ENCODE measurements around the gene EGFR. TPM values are rescaled to one million over a fixed set of nuclear protein-coding genes. Genes with fewer than 3 reads are reported as not detected.
A peak's percentile ranks its signal among the peaks of the same experiment; 100 is the strongest.

The EGFR gene
- polyA plus RNA-seq, 3 donors, result 12.6 to 24.4 (median 13.6) TPM

DNA sequence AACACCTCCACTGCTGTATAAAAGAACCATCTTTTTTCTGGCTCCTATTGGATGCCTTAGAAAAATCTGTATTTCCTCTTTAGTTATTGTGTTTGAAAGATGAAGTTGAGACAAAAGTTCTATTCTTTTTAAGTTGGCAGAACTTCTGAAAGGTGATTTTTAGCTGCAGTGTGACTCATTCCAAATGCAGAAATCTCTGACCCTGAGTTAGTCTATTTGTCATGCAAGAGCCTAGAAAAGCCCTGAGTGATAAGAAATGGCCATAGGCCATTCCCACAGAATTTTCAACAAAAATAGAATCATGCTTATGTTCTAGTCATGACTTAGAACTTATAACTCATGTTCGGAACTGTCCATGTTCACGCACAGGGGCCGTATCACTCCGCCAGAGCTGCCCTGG is 89.1 kb downstream of the EGFR start:
- 69 to 97% (median 97%) methylated on average over 4 of the region's 4 CpGs for WGBS, 3 donors
- no peak overlapping the region for H3K27ac ChIP-seq (ENCODE audit: low read depth, low read length)

DNA sequence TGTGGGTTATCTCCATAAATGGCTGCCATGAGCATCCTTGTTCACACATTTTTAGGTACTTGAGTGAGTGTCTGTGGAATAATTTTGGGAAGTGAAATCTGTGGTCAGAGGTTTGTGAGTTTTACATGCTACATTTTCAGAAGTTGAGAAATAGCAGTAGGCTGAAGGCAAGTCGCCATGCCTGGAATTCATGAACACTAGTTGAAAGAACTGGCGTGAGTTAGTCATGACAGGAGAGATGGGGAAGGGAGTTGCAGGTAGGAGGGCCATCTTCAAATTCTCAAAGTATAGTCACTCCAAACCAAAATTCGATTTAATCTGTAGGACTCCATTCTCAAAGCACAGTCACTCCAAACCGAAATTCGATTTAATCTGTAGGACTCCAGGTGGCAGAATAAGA is 89.6 kb downstream of the EGFR start:
- H3K27ac ChIP-seq (ENCODE audit: low read depth, low read length), result no peak overlapping the region
- 87 to 93% (median 89%) methylated on average over 5 of the region's 5 CpGs for WGBS, 3 donors

DNA sequence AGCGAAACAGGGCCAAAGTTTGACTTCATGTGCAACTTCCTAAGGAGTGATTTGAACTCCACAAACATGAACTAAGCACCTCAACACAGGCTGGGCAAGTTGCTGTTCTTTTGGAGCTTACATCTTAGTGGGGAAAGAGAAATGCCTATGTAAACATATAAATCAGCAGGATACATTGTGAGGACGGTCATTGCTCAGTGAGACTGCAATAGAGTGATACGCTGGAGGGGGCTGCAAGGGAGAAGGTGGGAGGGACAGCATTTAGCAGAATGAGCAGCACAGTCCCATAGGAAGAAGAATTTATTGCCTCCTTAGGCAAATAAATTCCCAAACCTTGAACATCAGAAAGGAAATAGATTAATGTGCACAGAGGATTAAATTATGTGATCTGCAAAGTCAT is 90.0 kb downstream of the EGFR start:
- WGBS, 3 donors, result 74 to 93% (median 85%) methylated on average over 3 of the region's 3 CpGs
- no peak overlapping the region for H3K27ac ChIP-seq (ENCODE audit: low read depth, low read length)

DNA sequence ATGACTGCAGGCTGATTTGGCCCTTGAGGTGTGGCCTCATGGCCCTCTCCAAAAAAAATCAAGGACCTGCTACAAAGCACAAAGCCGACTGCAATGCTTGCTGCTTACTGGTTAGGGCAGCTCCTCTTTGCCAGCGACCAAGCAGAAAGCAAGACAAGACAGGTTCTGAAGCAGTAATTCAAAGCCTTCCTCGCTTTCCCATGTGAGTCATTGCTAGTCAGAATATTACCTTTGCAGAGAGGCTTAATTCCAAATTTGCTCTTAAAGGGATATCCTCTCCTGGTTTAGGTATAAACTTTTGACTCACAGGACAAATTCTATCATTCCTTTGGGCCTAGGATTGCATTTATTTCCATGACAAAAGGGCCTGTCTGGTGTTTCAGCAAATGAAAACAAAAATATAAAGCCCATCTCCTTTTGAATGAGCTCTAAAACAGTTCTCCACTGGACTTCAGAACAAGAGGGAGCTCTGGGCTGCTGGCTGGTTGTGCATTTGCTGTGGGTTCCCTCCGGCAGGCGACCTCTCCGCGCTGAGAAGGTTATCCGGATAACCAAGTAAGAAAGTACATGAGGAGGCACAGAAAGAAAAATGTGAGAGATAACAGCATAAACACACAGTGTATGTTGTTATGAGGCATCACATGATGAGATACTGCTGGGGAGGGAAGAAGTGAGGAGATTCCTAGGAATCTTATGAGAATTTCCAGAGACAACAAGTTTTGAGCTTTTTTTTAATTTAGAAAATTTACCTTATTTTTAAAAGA is 90.8 kb downstream of the EGFR start:
- H3K27ac ChIP-seq (ENCODE audit: low read depth, low read length), result no peak overlapping the region
- 75 to 84% (median 78%) methylated on average over 8 of the region's 8 CpGs for WGBS, 3 donors

DNA sequence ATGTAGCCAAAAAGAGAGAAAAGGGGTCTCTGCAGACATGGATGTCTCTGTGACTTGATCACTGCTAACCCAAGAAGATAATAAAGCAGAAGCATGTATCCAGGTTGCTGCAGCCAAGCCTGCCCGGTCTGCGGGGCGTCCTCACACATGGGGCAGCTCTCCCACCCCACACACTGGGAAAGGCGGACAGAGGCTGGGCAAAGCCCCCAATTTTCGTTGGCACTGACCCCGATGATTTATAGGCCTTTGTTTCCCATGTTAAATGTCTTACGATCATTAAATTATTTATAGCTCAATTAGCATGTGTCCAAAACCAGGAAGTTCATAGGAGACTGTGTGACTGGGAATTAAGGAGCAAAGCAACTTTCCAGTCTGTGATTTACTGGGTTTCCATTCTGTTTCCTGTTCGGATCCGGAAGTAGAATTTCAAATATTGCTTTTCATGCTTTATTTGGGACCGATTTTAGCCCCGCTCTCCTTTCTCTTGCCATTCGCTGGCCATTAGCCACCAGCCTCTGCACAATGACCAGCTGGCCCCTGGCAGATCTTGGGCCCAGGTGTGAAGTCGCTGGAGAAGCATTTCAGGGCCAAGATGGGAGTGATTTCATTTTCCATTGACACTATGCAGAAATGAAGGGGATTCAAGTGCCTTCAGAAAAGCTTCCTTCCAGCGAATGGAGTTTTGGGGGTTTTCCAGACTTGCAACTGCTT is 91.6 kb downstream of the EGFR start:
- H3K27ac ChIP-seq (ENCODE audit: low read depth, low read length), result no peak overlapping the region
- WGBS, 3 donors, result 59 to 82% (median 71%) methylated on average over 14 of the region's 14 CpGs

DNA sequence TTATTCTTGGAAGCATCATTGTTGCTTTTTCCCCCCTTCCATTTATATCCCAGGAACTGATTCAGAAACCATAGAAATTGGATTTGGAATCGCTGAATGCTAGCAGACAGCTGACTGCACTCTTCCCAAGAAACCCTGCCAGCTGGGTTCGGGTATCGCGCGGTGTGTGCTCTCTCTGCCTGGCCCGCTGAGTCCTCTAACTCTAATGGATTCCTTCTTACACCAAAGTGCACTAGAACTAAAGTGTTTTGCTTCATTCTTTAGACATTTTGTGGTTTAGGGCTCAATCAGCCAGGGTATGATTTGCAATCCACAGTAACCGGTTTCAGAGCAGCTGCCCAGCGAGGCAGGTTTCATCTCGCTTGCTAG is 92.2 kb downstream of the EGFR start:
- 73 to 87% (median 74%) methylated on average over 9 of the region's 9 CpGs for WGBS, 3 donors
- H3K27ac ChIP-seq (ENCODE audit: low read depth, low read length), result no peak overlapping the region

DNA sequence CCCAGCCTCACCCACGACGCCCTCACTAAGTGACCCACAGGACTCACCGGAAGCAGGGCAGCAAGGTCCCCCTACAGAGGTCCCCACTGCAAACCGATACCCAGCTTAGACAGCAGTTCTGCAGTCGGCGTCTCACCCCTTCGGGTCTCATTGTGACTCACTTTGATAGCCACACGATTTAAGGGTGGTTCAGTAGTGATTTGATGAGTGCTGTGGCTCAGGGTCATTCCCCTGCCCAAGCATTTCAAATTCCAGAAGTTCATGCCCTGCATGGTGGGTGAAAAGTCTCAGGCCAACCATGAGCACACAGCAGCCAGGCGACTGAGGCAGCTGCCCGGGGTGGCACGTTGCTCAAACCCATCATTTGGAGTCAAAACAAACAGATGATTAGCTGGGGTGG is 93.2 kb downstream of the EGFR start:
- no peak overlapping the region for H3K27ac ChIP-seq (ENCODE audit: low read depth, low read length)
- 88 to 95% (median 89%) methylated on average over 11 of the region's 11 CpGs for WGBS, 3 donors

DNA sequence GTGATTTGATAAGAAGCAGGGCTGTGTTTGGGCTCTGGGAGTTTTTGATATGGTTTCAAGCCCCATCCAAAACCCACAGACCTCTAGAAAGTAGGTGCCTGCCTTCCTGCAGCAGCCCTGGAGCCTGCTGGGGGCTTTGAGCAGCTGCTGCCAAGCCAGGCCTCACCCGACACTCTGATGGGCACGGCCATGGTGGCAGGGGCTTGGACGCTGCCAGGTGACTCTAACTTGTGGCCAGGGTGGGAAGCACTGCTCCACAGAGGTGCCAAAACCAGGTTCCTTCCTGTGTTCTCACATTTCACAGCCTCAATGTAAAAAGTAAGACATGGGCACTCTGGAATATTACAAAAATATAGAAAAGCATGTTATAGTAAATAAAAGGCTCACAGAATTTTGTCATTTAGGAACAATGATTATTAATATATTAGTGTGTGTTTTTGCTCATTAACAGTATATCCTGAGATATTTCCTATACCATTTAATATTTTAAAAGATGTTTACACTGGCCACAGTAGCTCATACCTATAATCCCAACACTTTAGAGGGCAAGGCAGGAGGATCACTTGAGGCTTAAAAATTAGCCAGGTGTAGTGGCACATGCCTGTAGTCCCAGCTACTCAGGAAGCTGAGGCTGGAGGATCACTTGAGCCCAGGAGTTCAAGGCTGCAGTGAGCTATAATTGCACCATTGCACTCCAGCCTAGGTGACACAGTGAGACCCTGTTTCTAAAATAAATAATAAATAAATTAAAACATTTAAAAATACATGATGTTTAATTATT is 95.1 kb downstream of the EGFR start:
- no peak overlapping the region for H3K27ac ChIP-seq (ENCODE audit: low read depth, low read length)
- WGBS, 3 donors, result 61 to 85% (median 81%) methylated on average over 3 of the region's 3 CpGs

DNA sequence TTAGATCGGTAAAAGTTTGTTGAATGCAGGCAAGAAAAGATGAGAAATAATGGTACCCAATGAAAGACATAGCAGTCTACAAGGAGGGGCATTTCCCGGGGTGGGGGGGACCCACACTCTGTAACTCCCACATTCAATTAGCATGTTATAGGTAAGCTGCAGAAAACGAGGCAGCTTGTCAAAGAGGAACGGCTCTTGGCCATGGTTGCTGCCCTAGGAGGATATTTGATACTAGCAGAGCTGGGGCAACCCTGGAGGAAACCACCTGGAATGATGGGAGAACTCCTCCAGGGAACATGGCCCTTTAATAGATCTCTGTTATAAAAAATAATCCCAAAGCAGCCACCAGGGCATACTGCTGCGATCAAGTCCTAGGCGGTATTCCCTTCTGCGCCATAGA is 98.5 kb downstream of the EGFR start:
- H3K27ac ChIP-seq (ENCODE audit: low read depth, low read length), result no peak overlapping the region
- 86 to 93% (median 87%) methylated on average over 7 of the region's 7 CpGs for WGBS, 3 donors

DNA sequence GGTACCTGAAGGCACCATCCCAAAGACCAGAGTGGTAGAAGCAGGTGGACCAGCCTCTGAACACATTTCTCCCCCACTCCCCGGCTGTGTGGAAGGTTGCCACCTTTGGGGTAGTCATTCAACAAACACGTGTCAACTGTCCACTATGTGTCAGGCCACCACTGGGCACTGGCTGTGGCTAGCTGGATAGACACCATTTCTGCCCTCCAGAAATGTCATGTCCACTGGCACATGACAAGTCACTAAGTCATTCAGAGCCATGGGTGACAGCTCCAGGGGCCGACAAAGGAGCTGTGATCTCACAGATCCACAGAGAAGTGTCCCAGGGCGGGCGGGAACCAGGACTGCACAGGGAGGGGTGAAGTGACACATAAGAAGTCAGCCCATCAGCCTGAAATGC is 99.6 kb downstream of the EGFR start:
- H3K27ac ChIP-seq (ENCODE audit: low read depth, low read length), result no peak overlapping the region
- 89 to 95% (median 91%) methylated on average over 5 of the region's 5 CpGs for WGBS, 3 donors

DNA sequence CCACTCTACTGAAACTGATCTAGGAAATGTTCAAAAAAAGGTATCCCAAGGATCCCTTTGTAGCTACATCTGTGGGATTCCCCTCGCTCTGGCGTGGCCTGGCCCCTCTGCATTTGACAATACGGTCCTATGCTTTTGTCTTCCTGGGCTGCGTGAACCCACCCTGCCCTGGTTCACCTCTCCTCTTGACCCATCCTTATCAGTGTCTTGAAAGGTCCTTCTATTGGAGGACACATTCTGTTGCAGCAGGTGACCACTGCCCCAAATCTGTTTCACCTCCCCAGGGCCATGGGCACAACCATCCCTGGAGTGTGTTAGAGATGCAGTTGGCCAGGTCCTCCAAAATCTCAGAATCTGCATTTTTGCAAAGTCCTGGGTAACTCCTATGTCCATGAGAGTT is 100.8 kb downstream of the EGFR start:
- H3K27ac ChIP-seq (ENCODE audit: low read depth, low read length), result peak overlapping the region; percentile 61
- 92 to 98% (median 95%) methylated on average over 4 of the region's 4 CpGs for WGBS, 3 donors

DNA sequence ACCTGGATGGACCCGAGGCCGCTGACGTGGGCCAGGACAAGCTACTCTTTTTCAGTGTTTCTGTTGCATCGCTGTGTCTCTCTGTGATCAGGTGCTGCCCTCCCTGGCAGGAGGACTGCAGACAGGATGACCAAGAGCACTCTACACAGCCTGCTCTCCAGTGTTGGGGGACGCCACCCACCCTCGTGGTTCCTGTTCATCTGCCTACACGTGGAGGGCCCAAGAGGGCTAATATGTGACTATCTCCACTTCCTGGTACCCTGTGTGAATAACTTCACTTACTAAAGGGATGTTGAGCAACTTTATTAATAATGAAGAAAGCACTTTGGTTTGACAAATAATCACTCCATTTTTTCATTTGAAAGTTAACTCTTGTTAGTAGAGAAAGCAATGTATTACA is 101.3 kb downstream of the EGFR start:
- H3K27ac ChIP-seq (ENCODE audit: low read depth, low read length), result no peak overlapping the region
- 79 to 86% (median 86%) methylated on average over 7 of the region's 7 CpGs for WGBS, 3 donors

DNA sequence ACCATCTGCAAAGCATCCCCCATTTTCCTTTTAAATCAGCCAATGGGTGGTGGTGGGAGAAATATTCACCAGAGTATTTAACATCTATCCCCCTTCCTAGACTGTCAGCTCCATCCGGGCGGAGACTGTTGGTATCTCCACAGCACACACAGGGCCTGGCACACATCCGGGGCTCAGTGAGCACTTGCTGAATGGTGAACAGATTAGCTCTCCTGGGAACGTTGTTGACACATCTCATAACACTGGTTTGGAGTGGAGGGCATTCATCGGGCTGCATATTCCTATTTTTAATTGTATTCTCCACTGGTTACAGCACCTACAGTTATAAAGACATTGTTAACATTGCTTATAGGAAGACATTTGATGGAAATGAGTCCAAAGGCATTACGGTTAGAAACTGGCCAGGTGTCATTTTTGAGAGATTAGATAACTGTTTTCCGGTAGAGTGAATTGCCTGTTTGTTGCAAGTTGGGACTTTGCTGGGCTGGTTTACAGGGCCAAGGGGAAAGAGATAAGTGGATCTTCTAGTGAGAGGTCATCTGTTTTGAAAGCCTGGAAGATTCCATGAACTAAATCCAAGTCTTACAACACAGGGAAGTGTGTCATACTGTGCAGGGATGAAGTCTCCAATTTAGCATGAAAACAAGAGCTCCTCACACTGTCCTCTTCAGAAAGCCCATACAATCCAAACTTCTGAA is 101.8 kb downstream of the EGFR start:
- WGBS, 3 donors, result 25 to 74% (median 71%) methylated on average over 7 of the region's 7 CpGs
- no peak overlapping the region for H3K27ac ChIP-seq (ENCODE audit: low read depth, low read length)

DNA sequence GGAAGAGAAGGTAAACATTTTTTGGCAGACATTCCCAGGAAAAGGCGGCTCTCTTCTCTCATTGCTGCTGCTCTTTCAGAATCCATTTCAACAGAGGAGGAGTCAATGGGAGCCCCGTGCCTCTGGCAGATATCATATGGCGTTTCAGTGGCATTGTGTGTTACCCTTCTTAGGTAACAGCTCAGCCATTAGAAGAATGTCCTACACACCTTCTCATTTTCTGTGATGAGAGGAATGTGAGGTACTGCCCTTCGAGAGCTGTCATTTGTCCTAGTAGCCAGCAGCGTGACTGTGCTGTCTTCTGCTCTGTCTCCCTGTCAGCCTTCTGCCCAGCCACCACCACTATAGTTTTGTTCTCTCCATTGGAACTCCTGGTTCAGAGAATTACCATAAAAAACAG is 102.4 kb downstream of the EGFR start:
- 58 to 78% (median 71%) methylated on average over 5 of the region's 5 CpGs for WGBS, 3 donors
- no peak overlapping the region for H3K27ac ChIP-seq (ENCODE audit: low read depth, low read length)

DNA sequence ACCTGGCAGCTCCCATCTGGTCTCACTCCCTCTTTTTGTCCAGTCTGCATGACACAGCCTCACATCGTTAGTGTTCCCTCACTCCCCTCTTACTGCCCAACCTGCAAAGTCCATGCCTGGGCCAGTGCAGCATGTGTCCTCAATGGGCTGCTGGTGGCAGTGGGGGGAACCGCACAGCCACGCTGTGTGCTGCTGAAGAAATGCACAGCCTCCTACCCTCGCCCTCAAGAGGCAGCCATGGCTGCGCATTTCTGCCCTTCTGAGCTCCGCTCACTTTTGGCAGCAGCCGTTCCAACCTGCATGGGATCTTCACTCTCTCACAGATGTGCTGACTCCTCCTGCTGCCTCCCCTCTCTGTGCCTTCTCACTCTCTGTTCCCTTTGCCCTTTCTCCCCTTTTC is 103.4 kb downstream of the EGFR start:
- WGBS, 3 donors, result 81 to 90% (median 88%) methylated on average over 7 of the region's 7 CpGs
- H3K27ac ChIP-seq (ENCODE audit: low read depth, low read length), result no peak overlapping the region

DNA sequence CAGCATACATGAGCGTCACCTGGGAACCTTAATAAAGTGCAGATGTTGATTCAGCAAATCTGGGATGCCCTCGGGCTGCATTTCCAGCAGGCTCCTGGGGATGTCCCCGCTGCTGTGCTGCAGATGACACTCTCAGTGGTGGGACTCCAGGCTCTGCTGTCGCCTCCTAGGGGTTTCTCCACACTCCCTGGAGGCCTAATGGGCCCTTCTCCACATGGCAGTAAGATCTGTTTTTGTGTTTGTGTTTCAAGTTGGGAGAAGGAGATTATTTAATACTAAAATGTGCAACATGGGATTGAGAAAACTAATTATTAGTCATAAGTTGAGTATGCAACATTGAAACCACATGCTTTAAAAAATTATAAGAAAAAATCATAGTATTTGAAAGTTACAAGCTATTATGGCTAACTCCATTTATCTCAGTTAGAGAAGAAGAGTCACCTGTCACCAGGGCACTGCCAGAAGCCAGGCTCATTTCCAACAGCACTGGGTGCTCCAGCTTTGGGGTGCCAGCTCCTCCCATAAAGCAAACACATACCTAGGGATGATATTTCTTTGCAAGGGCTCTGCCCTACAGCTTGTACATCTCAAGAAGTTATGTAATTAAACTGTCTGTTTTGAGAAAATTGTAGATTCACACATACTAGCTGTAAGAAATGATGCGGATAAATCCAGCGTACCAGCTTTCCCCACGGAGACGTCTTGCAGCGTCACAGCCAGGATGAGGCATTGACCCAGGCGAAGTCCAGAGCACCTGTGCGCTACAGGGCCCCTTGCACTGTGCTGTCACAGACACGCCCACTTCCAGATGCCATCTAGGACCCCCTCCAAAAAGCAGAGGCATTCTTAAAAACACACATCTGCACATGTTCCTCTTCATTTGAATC is 106.4 kb downstream of the EGFR start:
- no peak overlapping the region for H3K27ac ChIP-seq (ENCODE audit: low read depth, low read length)
- WGBS, 3 donors, result 83 to 91% (median 86%) methylated on average over 12 of the region's 12 CpGs

DNA sequence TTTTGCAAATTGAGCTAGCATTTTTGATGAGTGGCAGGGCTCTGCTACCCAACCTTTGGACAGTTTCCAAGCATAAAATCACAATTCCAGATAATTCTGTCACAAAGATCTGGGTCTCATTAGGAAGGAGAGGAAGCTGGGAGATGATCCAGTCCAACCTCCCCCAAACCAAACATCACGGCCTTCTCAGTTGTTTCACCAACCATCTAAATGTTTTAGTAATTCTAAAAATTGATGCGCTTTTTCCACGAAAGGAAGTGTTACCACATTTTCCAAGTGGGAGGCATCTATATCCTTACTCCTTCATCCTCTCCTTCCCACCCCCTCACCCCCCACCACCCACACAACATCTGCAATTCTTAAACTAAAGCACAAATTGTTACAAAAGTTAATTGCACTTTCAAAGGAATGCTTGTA is 108.3 kb downstream of the EGFR start:
- 62 to 89% (median 69%) methylated on average over 3 of the region's 3 CpGs for WGBS, 3 donors
- peak overlapping the region; percentile 55 for H3K27ac ChIP-seq (ENCODE audit: low read depth, low read length)

DNA sequence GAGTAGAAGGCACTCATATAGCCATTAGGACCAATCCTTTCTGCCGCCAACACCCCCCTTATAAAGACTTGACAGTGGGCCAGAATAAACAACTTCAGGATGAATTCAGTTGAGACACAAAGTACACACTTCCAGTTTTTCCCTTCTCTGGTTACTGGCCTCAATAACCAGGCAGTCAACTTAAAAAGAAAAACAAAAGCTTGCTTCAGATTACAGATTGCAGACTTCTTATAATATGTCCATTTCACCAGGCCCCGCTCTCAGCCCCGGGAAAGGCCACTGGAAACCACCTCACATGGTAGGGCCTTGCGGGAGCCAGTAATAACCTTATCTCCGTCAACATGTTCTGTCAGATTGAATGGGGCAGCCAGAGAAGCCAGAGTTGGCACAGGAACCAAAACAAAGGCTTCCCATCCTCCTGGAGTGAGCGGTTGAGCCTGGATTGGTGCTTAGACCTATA is 108.8 kb downstream of the EGFR start:
- 26 to 50% (median 42%) methylated on average over 6 of the region's 6 CpGs for WGBS, 3 donors
- H3K27ac ChIP-seq (ENCODE audit: low read depth, low read length), result peak overlapping the region; percentile 55
